K562 (cell line): ENCODE measurements around the gene PRPF6. TPM values are rescaled to one million over a fixed set of nuclear protein-coding genes. Genes with fewer than 3 reads are reported as not detected.
A peak's percentile ranks its signal among the peaks of the same experiment; 100 is the strongest.

Source experiments
- ARID4B ChIP-seq: sonication (generic); formaldehyde crosslinking; IDR thresholded peaks from 2 replicates; pipeline ENCODE4 v1.8.0; 2022; ENCODE audit warnings: mild to moderate bottlenecking, missing genetic modification reagents
- ATF1 ChIP-seq, 2 experiments: fragments of 450-650 bp in 1 of 2; IDR thresholded peaks; 2 replicates each; pipeline ENCODE4 v1.6.1; 2016; ENCODE audit warnings: missing compliant biosample characterization in 1 of 2, missing genetic modification characterization in 1 of 2
- CHAMP1 ChIP-seq: fragments of 450-650 bp; IDR thresholded peaks from 2 replicates; pipeline ENCODE4 v1.6.1; 2016; ENCODE audit warnings: mild to moderate bottlenecking
- CSDE1 ChIP-seq, 2 experiments: fragments of 450-650 bp; IDR thresholded peaks; 2 replicates each; pipeline ENCODE4 v1.6.1; 2016; ENCODE audit warnings: mild to moderate bottlenecking in 1 of 2
- HDGF ChIP-seq: fragments of 450-650 bp; IDR thresholded peaks from 2 replicates; pipeline ENCODE4 v1.6.1; 2016
- LARP7 ChIP-seq: fragments of 450-650 bp; IDR thresholded peaks from 2 replicates; pipeline ENCODE4 v1.6.1; 2016
- MEIS2 ChIP-seq: fragments of 450-650 bp; IDR thresholded peaks from 2 replicates; pipeline ENCODE4 v1.6.1; 2014; ENCODE audit warnings: mild to moderate bottlenecking; ENCODE audit not compliant: partially characterized antibody
- MYC ChIP-seq, 2 experiments: fragments of 250-450 bp in 1 of 2; sonication (Bioruptor Pico) in 1 of 2; IDR thresholded peaks; 2 replicates each; pipeline versions ENCODE4 v1.5.1 to v1.6.1; 2012 to 2021; ENCODE audit warnings: low read depth in 2 of 2, borderline replicate concordance in 1 of 2, improper control_type of control experiment in 1 of 2, low read length in 1 of 2, mild to moderate bottlenecking in 1 of 2, moderate library complexity in 1 of 2
- OTX1 ChIP-seq: fragments of 450-650 bp; formaldehyde crosslinking; IDR thresholded peaks from 2 replicates; pipeline ENCODE4 v1.4.0; 2022; ENCODE audit warnings: mild to moderate bottlenecking
- POLR2H ChIP-seq: IDR thresholded peaks from 2 replicates; pipeline ENCODE4 v1.6.1; 2016; ENCODE audit warnings: missing genetic modification characterization, low read depth, mild to moderate bottlenecking, control low read depth, missing compliant biosample characterization, moderate library complexity
- RCOR1 ChIP-seq, 2 experiments: IDR thresholded peaks; 2 replicates each; pipeline ENCODE4 v1.6.1; 2012; ENCODE audit warnings: low read depth in 2 of 2, low read length in 2 of 2, borderline replicate concordance in 1 of 2, improper control_type of control experiment in 1 of 2
- SNRNP70 ChIP-seq: fragments of 200-400 bp; formaldehyde crosslinking; optimal IDR thresholded peaks from 2 replicates; pipeline ENCODE3; 2017; ENCODE audit warnings: low read depth, low read length
- SREBF2 ChIP-seq: sonication (generic); formaldehyde crosslinking; IDR thresholded peaks from 2 replicates; pipeline ENCODE4 v1.4.0; 2020; ENCODE audit warnings: mild to moderate bottlenecking, missing genetic modification reagents
- TAF7 ChIP-seq: fragments of 450-650 bp; IDR thresholded peaks from 2 replicates; pipeline ENCODE4 v1.6.1; 2016; ENCODE audit warnings: missing genetic modification characterization, missing compliant biosample characterization
- TEAD4 ChIP-seq, 2 experiments: sonication (generic) in 1 of 2; formaldehyde crosslinking in 1 of 2; IDR thresholded peaks; 2 replicates each; pipeline versions ENCODE4 v1.6.1 to v1.8.0; 2012 to 2022; ENCODE audit warnings: borderline replicate concordance in 1 of 2, inconsistent platforms in 1 of 2, low read length in 1 of 2, mild to moderate bottlenecking in 1 of 2, missing genetic modification reagents in 1 of 2
- TGIF2 ChIP-seq: sonication (generic); formaldehyde crosslinking; IDR thresholded peaks from 2 replicates; pipeline ENCODE4 v1.8.1; 2022; ENCODE audit warnings: mild to moderate bottlenecking, missing genetic modification reagents, moderate library complexity
- ZC3H8 ChIP-seq: fragments of 450-650 bp; IDR thresholded peaks from 2 replicates; pipeline ENCODE4 v1.6.1; 2017
- ZNF274 ChIP-seq: IDR thresholded peaks from 2 replicates; pipeline ENCODE4 v1.6.1; 2011; ENCODE audit warnings: low read depth, mild to moderate bottlenecking, low read length, moderate library complexity, borderline replicate concordance
- ZNF280B ChIP-seq: fragments of 250-450 bp; sonication (Bioruptor Pico); IDR thresholded peaks from 2 replicates; pipeline ENCODE4 v1.5.1; 2021; ENCODE audit warnings: mild to moderate bottlenecking
- polyA plus RNA-seq, 8 experiments: library from polyadenylated mRNA; depleted of rRNA in 4 of 8; stranded (reverse) in 5 of 8; unstranded in 3 of 8; fragments of >200 nt; fragmentation: Nextera tagmentation in 2 of 8; fragmentation: Illumina TruSeq in 1 of 8; extraction: Ambion mirVana in 2 of 8; extraction: Trizol in 1 of 8; gene quantifications; 2 replicates each; pipeline versions ENCODE4 v1.2.1 to v1.2.3, GENCODE V29; 2011 to 2014; ENCODE audit warnings: inconsistent platforms in 1 of 8, missing spikeins in 1 of 8
- total RNA-seq, 7 experiments: library from RNA; depleted of rRNA in 6 of 7; stranded (reverse); fragments of >200 nt in 6 of 7; fragmentation: Illumina TruSeq in 2 of 7; extraction: Trizol in 2 of 7; gene quantifications; 2 replicates each; pipeline versions ENCODE4 v1.2.1 to v1.2.3, GENCODE V29; 2011 to 2021; ENCODE audit warnings: low replicate concordance in 1 of 7

Gene PRPF6
- total and polyA plus RNA-seq, 9 of the 15 experiments (the other 6 are each of a cell fraction or from before 2014, with no cell fraction given): 4.2 to 83.2 (median 59.9) TPM

GRCh38 chr20:63978319-63979228, 2.4 kb upstream of the PRPF6 start (continued):
- no peak for TF ChIP-seq MYC (IDR thresholded peaks at IDR 0.05; ENCODE audit: low read depth, low read length)
- TF ChIP-seq MYC (CRISPR knock-in tag; IDR thresholded peaks at IDR 0.05; ENCODE audit: borderline replicate concordance, low read depth): peak; percentile 60; the same call in 1 of the 2 replicates
- peak; percentile 40; the same call in 1 of the 2 replicates for TF ChIP-seq ARID4B (CRISPR knock-in tag)
- no peak for TF ChIP-seq TGIF2 (CRISPR knock-in tag)
- TF ChIP-seq OTX1 (CRISPR knock-in tag): no peak
- no peak for TF ChIP-seq MEIS2
- no peak for TF ChIP-seq CSDE1 (IDR thresholded peaks at IDR 0.05)
- TF ChIP-seq LARP7: no peak
- TF ChIP-seq SREBF2 (CRISPR knock-in tag): no peak
- TF ChIP-seq POLR2H (tag): no peak
- no peak for TF ChIP-seq ZC3H8
- TF ChIP-seq ZNF274: no peak
- TF ChIP-seq ZNF280B (CRISPR knock-in tag): no peak
- 0 out of 4 replicates have a peak, but pooled peaks of 1 of the 2 experiments have one; percentile 18 for TF ChIP-seq RCOR1 (IDR thresholded peaks at IDR 0.05; ENCODE audit: borderline replicate concordance in 1 of 2, low read depth in 2 of 2, low read length in 2 of 2)
- TF ChIP-seq ATF1 (CRISPR knock-in tag; IDR thresholded peaks at IDR 0.05): no peak
- peak; percentile 26; the same call in 1 of the 2 replicates for TF ChIP-seq ATF1 (tag; IDR thresholded peaks at IDR 0.05)
- no peak for TF ChIP-seq CHAMP1
- TF ChIP-seq TAF7 (tag): no peak
- no peak for TF ChIP-seq TEAD4 (IDR thresholded peaks at IDR 0.05; ENCODE audit: low read length)
- TF ChIP-seq TEAD4 (CRISPR knock-in tag; IDR thresholded peaks at IDR 0.05; ENCODE audit: borderline replicate concordance): no peak
- TF ChIP-seq HDGF: no peak
- no peak for TF ChIP-seq SNRNP70
